OCI-LY1 (cell line): ENCODE data around the gene VTCN1.

Experiments
- H2AFZ ChIP-seq: fragments of 200-600 bp; sonication (generic), shearing (Covaris generic); 2 replicates; pipeline ENCODE4 v1.6.0; 2014; ENCODE audit warnings: antibody characterized with exemption, mild to moderate bottlenecking, low read length
- H3F3A ChIP-seq: fragments of 200-600 bp; sonication (generic), shearing (Covaris generic); 2 replicates; pipeline ENCODE4 v1.6.0; 2014; ENCODE audit warnings: mild to moderate bottlenecking, antibody characterized with exemption, low read length, moderate library complexity; ENCODE audit not compliant: insufficient read depth
- H3K27ac ChIP-seq: fragments of 200-600 bp; sonication (generic); 2 replicates; pipeline ENCODE4 v1.5.1; 2014; ENCODE audit warnings: low read length, mixed run types, mild to moderate bottlenecking, low read depth; ENCODE audit not compliant: poor library complexity, severe bottlenecking
- H3K27me3 ChIP-seq: fragments of 200-600 bp; sonication (generic); 2 replicates; pipeline ENCODE4 v1.6.0; 2014; ENCODE audit warnings: antibody characterized with exemption, mild to moderate bottlenecking, low read length, moderate library complexity; ENCODE audit not compliant: insufficient read depth
- H3K36me3 ChIP-seq: fragments of 200-600 bp; sonication (generic); 2 replicates; pipeline ENCODE4 v1.6.1; 2014; ENCODE audit warnings: mild to moderate bottlenecking, antibody characterized with exemption, low read length, moderate library complexity, mixed read lengths; ENCODE audit not compliant: insufficient read depth
- H3K4me1 ChIP-seq: fragments of 200-600 bp; sonication (generic); 2 replicates; pipeline ENCODE4 v1.5.1; 2014; ENCODE audit warnings: mild to moderate bottlenecking, low read length, moderate library complexity; ENCODE audit not compliant: insufficient read depth, severe bottlenecking
- H3K4me2 ChIP-seq: fragments of 200-600 bp; sonication (generic), shearing (Covaris generic); 2 replicates; pipeline ENCODE4 v1.6.1; 2014; ENCODE audit warnings: low read length
- H3K4me3 ChIP-seq: fragments of 200-600 bp; sonication (generic); 2 replicates; pipeline ENCODE4 v1.5.1; 2014; ENCODE audit warnings: low read length, low read depth, mild to moderate bottlenecking, mixed read lengths; ENCODE audit not compliant: poor library complexity, severe bottlenecking
- H3K79me2 ChIP-seq: fragments of 200-600 bp; shearing (Covaris generic); 2 replicates; pipeline ENCODE4 v1.6.1; 2016; ENCODE audit warnings: mixed run types, low read length, mixed read lengths; ENCODE audit not compliant: insufficient read depth
- H3K9ac ChIP-seq: fragments of 200-600 bp; sonication (generic), shearing (Covaris generic); 2 replicates; pipeline ENCODE4 v1.6.1; 2014; ENCODE audit warnings: mild to moderate bottlenecking, low read length, mixed read lengths
- H3K9me2 ChIP-seq: fragments of 200-600 bp; sonication (generic), shearing (Covaris generic); 2 replicates; pipeline ENCODE4 v1.6.1; 2014; ENCODE audit warnings: low read depth, mild to moderate bottlenecking, low read length, mixed read lengths
- H3K9me3 ChIP-seq: fragments of 200-600 bp; shearing (Covaris generic); 2 replicates; pipeline ENCODE4 v1.6.1; 2014; ENCODE audit warnings: low read length, mixed read lengths
- H4K20me1 ChIP-seq: fragments of 200-600 bp; sonication (generic), shearing (Covaris generic); 2 replicates; pipeline ENCODE4 v1.6.0; 2016; ENCODE audit warnings: mild to moderate bottlenecking, low read length; ENCODE audit not compliant: insufficient read depth
- CTCF ChIP-seq: fragments of 200-600 bp; sonication (generic), shearing (Covaris generic); IDR thresholded peaks from 2 replicates; pipeline ENCODE4 v1.5.1; 2017; ENCODE audit warnings: mild to moderate bottlenecking, antibody characterized with exemption, low read length, moderate library complexity, mixed read lengths
- EZH2 ChIP-seq: fragments of 200-600 bp; sonication (generic), shearing (Covaris generic); IDR thresholded peaks from 2 replicates; pipeline ENCODE4 v1.8.0; 2017; ENCODE audit warnings: borderline replicate concordance, mixed run types, mild to moderate bottlenecking, antibody characterized with exemption, low read length, moderate library complexity, mixed read lengths

VTCN1 gene

GRCh38 chr1:117250061-117250606 lies 39.4 kb upstream of the VTCN1 start:
- no peak for TF ChIP-seq CTCF
- no peak for TF ChIP-seq EZH2
- no peak overlapping the region for H3K9ac ChIP-seq
- H3K4me1 ChIP-seq: no peaks in the 10 kb centered on the region
- no peaks in the 10 kb centered on the region for H3K9me3 ChIP-seq
- H3K4me2 ChIP-seq: no peak overlapping the region
- no peaks in the 10 kb centered on the region for H3K79me2 ChIP-seq
- no peaks in the 10 kb centered on the region for H3K27me3 ChIP-seq
- H3F3A ChIP-seq: no peaks in the 10 kb centered on the region
- H3K27ac ChIP-seq: no peak overlapping the region
- no peaks in the 10 kb centered on the region for H4K20me1 ChIP-seq
- no peaks in the 10 kb centered on the region for H3K36me3 ChIP-seq
- H3K4me3 ChIP-seq: no peak overlapping the region
- no peaks in the 10 kb centered on the region for H3K9me2 ChIP-seq
- H2AFZ ChIP-seq: no peak overlapping the region

GRCh38 chr1:117244971-117245370 lies 34.2 kb upstream of the VTCN1 start:
- no peak overlapping the region for H3K27ac ChIP-seq
- no peaks in the 10 kb centered on the region for H3K36me3 ChIP-seq
- no peaks in the 10 kb centered on the region for H3K9me3 ChIP-seq
- no peaks in the 10 kb centered on the region for H4K20me1 ChIP-seq
- H3K9me2 ChIP-seq: no peaks in the 10 kb centered on the region
- no peak for TF ChIP-seq CTCF
- no peak for TF ChIP-seq EZH2
- no peak overlapping the region for H3K9ac ChIP-seq
- H3K4me2 ChIP-seq: no peak overlapping the region
- no peak overlapping the region for H2AFZ ChIP-seq
- H3F3A ChIP-seq: no peaks in the 10 kb centered on the region
- no peak overlapping the region for H3K4me3 ChIP-seq
- no peaks in the 10 kb centered on the region for H3K27me3 ChIP-seq
- no peaks in the 10 kb centered on the region for H3K4me1 ChIP-seq
- H3K79me2 ChIP-seq: no peaks in the 10 kb centered on the region

GRCh38 chr1:117244306-117244705 lies 33.6 kb upstream of the VTCN1 start:
- Histone ChIP-seq H3K4me2 (no peak overlapping the region), H3K4me3 (no peak overlapping the region), H2AFZ (no peak overlapping the region), H3K9me2 (no peaks in the 10 kb centered on the region), H3K36me3 (no peaks in the 10 kb centered on the region), H3K4me1 (no peaks in the 10 kb centered on the region), H3K27me3 (no peaks in the 10 kb centered on the region), H3K79me2 (no peaks in the 10 kb centered on the region), H3F3A (no peaks in the 10 kb centered on the region), H3K9ac (no peak overlapping the region), H3K9me3 (no peaks in the 10 kb centered on the region), H3K27ac (no peak overlapping the region), H4K20me1 (no peaks in the 10 kb centered on the region)
- no peak for TF ChIP-seq CTCF
- TF ChIP-seq EZH2: no peak
